ENCODE data around the gene GNG11.
"Not testable (repeated sequence)": the region's sequence is repeated elsewhere in the genome, so short reads cannot be mapped to it uniquely, and the experiment has no call there.

GNG11 gene

GRCh38 chr7:93911661-93912060, 9.9 kb upstream of the GNG11 start:
- not testable (repeated sequence) for DNase-seq (ENCODE audit: low read depth in 2 of 2)

- no peak for DNase-seq (ENCODE audit: low read depth in 2 of 2)
These were observed 8.3 kb upstream of the GNG11 start for GRCh38 chr7:93913197-93913596.

- DNase-seq (ENCODE audit: low read depth in 2 of 2) = no peak
These were observed 6.9 kb upstream of the GNG11 start for GRCh38 chr7:93914581-93915066.

- not testable (repeated sequence) for DNase-seq (ENCODE audit: low read depth in 2 of 2)
These were observed 6.2 kb upstream of the GNG11 start for GRCh38 chr7:93915206-93915842.

GRCh38 chr7:93915888-93916287, 5.6 kb upstream of the GNG11 start:
- not testable (repeated sequence) for DNase-seq (ENCODE audit: low read depth in 2 of 2)

- not testable (repeated sequence) for DNase-seq (ENCODE audit: low read depth in 2 of 2)
These were observed 5.2 kb upstream of the GNG11 start for GRCh38 chr7:93916315-93916714.

GRCh38 chr7:93920496-93921182, 896 bp upstream of the GNG11 start:
- DNase-seq (ENCODE audit: low read depth in 2 of 2) = no peak

GRCh38 chr7:93921186-93921585, 349 bp upstream of the GNG11 start:
- DNase-seq (ENCODE audit: low read depth in 2 of 2) = no peak

GRCh38 chr7:93923296-93923695, 1.8 kb downstream of the GNG11 start:
- DNase-seq (ENCODE audit: low read depth in 2 of 2) = no peak

GRCh38 chr7:93923942-93924341, 2.4 kb downstream of the GNG11 start:
- no peak for DNase-seq (ENCODE audit: low read depth in 2 of 2)

- DNase-seq (ENCODE audit: low read depth in 2 of 2) = no peak
These were observed 5.3 kb downstream of the GNG11 start for GRCh38 chr7:93926800-93927199.

GRCh38 chr7:93927585-93927984, 6.0 kb downstream of the GNG11 start:
- no peak for DNase-seq (ENCODE audit: low read depth in 2 of 2)

- no peak for DNase-seq (ENCODE audit: low read depth in 2 of 2)
These were observed 10.1 kb downstream of the GNG11 start for GRCh38 chr7:93931655-93932054.

- no peak for DNase-seq (ENCODE audit: low read depth in 2 of 2)
These were observed 11.6 kb downstream of the GNG11 start for GRCh38 chr7:93933156-93933555.

GRCh38 chr7:93935102-93935501, 13.6 kb downstream of the GNG11 start:
- no peak for DNase-seq (ENCODE audit: low read depth in 2 of 2)

GRCh38 chr7:93937818-93938217, 16.3 kb downstream of the GNG11 start:
- no peak for DNase-seq (ENCODE audit: low read depth in 2 of 2)

GRCh38 chr7:93938293-93938692, 16.8 kb downstream of the GNG11 start:
- no peak for DNase-seq (ENCODE audit: low read depth in 2 of 2)

- no peak for DNase-seq (ENCODE audit: low read depth in 2 of 2)
These were observed 20.4 kb downstream of the GNG11 start for GRCh38 chr7:93941945-93942344.

- no peak for DNase-seq (ENCODE audit: low read depth in 2 of 2)
These were observed 22.4 kb downstream of the GNG11 start for GRCh38 chr7:93943816-93944540.

- no peak for DNase-seq (ENCODE audit: low read depth in 2 of 2)
These were observed 23.1 kb downstream of the GNG11 start for GRCh38 chr7:93944673-93945072.

GRCh38 chr7:93945083-93945482, 23.5 kb downstream of the GNG11 start:
- DNase-seq (ENCODE audit: low read depth in 2 of 2) = no peak

GRCh38 chr7:93945756-93946535, 24.4 kb downstream of the GNG11 start:
- no peak for DNase-seq (ENCODE audit: low read depth in 2 of 2)

All from stimulated activated CD8-positive, alpha-beta memory T cell treated with anti-CD3 and anti-CD28 coated beads, Interleukin-15, amount 100 ng/mL, for 4 hours (primary cell).